ENCODE results near the gene KIF7. TPM values are rescaled to one million over a fixed set of nuclear protein-coding genes. Genes with fewer than 3 reads are reported as not detected.
A peak's percentile ranks its signal among the peaks of the same experiment; 100 is the strongest.

The KIF7 gene, protein sequence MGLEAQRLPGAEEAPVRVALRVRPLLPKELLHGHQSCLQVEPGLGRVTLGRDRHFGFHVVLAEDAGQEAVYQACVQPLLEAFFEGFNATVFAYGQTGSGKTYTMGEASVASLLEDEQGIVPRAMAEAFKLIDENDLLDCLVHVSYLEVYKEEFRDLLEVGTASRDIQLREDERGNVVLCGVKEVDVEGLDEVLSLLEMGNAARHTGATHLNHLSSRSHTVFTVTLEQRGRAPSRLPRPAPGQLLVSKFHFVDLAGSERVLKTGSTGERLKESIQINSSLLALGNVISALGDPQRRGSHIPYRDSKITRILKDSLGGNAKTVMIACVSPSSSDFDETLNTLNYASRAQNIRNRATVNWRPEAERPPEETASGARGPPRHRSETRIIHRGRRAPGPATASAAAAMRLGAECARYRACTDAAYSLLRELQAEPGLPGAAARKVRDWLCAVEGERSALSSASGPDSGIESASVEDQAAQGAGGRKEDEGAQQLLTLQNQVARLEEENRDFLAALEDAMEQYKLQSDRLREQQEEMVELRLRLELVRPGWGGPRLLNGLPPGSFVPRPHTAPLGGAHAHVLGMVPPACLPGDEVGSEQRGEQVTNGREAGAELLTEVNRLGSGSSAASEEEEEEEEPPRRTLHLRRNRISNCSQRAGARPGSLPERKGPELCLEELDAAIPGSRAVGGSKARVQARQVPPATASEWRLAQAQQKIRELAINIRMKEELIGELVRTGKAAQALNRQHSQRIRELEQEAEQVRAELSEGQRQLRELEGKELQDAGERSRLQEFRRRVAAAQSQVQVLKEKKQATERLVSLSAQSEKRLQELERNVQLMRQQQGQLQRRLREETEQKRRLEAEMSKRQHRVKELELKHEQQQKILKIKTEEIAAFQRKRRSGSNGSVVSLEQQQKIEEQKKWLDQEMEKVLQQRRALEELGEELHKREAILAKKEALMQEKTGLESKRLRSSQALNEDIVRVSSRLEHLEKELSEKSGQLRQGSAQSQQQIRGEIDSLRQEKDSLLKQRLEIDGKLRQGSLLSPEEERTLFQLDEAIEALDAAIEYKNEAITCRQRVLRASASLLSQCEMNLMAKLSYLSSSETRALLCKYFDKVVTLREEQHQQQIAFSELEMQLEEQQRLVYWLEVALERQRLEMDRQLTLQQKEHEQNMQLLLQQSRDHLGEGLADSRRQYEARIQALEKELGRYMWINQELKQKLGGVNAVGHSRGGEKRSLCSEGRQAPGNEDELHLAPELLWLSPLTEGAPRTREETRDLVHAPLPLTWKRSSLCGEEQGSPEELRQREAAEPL (N-terminal part only)
- total RNA-seq = 1 to 10 TPM in 2 of 3 donors, under 1 TPM in 1; 0.93 to 3.6 (median 1.6) TPM
- total RNA-seq (2013) = 0.47 TPM

DNA sequence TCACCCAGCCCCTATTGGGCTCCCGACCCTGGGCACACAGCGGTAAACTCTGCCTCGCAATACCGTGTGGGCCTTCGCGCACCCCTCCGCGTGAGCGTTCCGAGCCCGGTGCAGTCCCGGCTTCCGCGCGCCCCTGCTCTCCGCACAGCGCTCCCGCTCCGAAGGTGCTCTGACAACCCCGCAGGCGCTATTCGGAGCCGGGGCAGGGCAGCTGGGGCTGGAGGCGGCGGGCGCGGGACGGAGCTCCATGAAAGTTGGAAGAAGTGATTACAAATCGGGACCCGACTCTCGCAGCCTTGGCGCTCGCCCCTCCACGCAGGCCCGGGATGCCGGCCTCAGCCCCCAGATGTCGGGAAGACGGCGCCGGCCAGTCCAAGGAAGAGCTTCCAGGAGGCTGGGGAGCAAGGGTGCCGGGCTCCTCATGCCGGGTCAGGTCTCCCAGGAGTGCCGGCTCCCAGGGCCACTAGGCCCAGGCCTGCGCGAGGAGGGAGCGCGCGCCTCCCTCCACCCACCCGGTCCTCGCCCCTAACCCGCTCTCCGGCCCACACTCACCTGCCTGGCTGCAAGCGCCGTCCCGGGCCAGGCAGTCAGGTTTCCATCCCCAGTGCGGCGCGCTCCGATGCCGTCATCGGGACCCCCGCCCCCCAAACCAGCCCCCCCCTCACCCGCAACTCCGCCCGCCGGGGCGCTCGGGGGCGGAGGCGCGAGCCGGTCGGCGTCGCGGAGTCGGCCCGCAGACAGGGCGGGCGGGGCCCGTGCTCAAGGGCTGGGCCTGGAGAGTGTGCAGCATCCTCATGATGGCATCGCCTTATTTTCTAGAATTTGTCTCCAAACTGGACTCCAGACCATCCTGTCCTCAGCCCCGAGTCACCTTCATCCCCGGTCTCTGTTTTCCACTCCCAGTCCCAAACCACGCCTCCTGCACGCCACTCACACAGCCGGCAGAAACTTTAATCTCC is at the start of gene KIF7:
Gene KIF7, minus strand, starts transcription at position 621 of the 959 bp plus-strand sequence. CDS start 2,537 bp downstream, outside the sequence.
- peaks cover 11 to 35% of the 10 kb centered on the region in 2 donors for H3K27me3 Mint-ChIP-seq (ENCODE audit: low read depth in 2 of 2)
- no peaks in the 10 kb centered on the region for H3K36me3 Mint-ChIP-seq
- peak in 1 of 2 donors; percentile 15 for DNase-seq
- H3K9me3 ChIP-seq (ENCODE audit: control insufficient read depth, insufficient read depth, low read length) = no peaks in the 10 kb centered on the region
- no peaks in the 10 kb centered on the region for H3K36me3 ChIP-seq (ENCODE audit: control insufficient read depth, insufficient read depth, low read length)
- TF ChIP-seq, protein P1, sequence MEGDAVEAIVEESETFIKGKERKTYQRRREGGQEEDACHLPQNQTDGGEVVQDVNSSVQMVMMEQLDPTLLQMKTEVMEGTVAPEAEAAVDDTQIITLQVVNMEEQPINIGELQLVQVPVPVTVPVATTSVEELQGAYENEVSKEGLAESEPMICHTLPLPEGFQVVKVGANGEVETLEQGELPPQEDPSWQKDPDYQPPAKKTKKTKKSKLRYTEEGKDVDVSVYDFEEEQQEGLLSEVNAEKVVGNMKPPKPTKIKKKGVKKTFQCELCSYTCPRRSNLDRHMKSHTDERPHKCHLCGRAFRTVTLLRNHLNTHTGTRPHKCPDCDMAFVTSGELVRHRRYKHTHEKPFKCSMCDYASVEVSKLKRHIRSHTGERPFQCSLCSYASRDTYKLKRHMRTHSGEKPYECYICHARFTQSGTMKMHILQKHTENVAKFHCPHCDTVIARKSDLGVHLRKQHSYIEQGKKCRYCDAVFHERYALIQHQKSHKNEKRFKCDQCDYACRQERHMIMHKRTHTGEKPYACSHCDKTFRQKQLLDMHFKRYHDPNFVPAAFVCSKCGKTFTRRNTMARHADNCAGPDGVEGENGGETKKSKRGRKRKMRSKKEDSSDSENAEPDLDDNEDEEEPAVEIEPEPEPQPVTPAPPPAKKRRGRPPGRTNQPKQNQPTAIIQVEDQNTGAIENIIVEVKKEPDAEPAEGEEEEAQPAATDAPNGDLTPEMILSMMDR (IDR thresholded peaks at IDR 0.05) = no peak
- H3K27ac Mint-ChIP-seq = no peak within 1 kb of the TSS
- H3K9me3 Mint-ChIP-seq = no peaks in the 10 kb centered on the region
- H3K27me3 ChIP-seq (ENCODE audit: control insufficient read depth, insufficient read depth, low read length) = peaks cover 7% of the 10 kb centered on the region
- peak within 1 kb of the TSS; percentile 87 for H3K4me3 Mint-ChIP-seq
- peak within 1 kb of the TSS; percentile 28 for H3K4me3 ChIP-seq (ENCODE audit: low read length)
- H3K4me1 ChIP-seq (ENCODE audit: control insufficient read depth, insufficient read depth, low read length) = peaks cover 16% of the 10 kb centered on the region
- peak; percentile 66 to 91 (median 91) for ATAC-seq
- H3K27ac ChIP-seq (ENCODE audit: low read length) = no peak within 1 kb of the TSS
- 2% methylated on average over 86 of the region's 87 CpGs for WGBS (ENCODE audit: insufficient coverage)
- peaks cover 6 to 14% of the 10 kb centered on the region in 2 donors for H3K4me1 Mint-ChIP-seq
- intact Hi-C loops (cut with micrococcal nuclease) = no loop called here

DNA sequence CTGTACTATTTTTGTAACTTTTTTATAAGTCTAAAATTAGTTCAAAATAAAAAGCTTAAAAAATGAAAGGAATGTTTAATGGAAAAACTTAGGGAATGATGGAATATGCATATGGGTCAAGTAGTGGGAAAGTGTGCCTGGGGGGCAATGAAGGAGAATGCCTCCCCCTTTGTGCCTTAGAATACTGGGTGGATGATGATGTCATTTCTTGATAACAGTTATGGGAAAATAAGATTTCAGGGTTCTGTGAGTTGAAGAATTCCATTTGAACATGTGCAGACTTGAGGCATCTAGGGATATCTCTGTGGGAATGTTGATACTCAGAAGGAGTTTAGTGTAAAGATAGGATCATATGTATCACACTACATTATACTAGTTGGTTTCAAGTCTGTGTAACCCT is 49.1 kb upstream of the KIF7 start:
- Mint-ChIP-seq H3K36me3 (no peaks in the 10 kb centered on the region), H3K9me3 (no peaks in the 10 kb centered on the region), H3K27ac (no peak overlapping the region), H3K27me3 (ENCODE audit: low read depth in 2 of 2) (peaks cover 7 to 39% of the 10 kb centered on the region in 2 donors), H3K4me3 (no peak overlapping the region), H3K4me1 (no peaks in the 10 kb centered on the region)
- Histone ChIP-seq H3K27me3 (ENCODE audit: control insufficient read depth, insufficient read depth, low read length) (peaks cover 6% of the 10 kb centered on the region), H3K9me3 (ENCODE audit: control insufficient read depth, insufficient read depth, low read length) (no peaks in the 10 kb centered on the region), H3K27ac (ENCODE audit: low read length) (no peak overlapping the region), H3K4me1 (ENCODE audit: control insufficient read depth, insufficient read depth, low read length) (no peaks in the 10 kb centered on the region), H3K36me3 (ENCODE audit: control insufficient read depth, insufficient read depth, low read length) (no peaks in the 10 kb centered on the region), H3K4me3 (ENCODE audit: low read length) (no peak overlapping the region)
- intact Hi-C loops (cut with micrococcal nuclease) = no loop called here
- ATAC-seq (no peak), DNase-seq (no peak)
- TF ChIP-seq, protein P1 (IDR thresholded peaks at IDR 0.05) = no peak

DNA sequence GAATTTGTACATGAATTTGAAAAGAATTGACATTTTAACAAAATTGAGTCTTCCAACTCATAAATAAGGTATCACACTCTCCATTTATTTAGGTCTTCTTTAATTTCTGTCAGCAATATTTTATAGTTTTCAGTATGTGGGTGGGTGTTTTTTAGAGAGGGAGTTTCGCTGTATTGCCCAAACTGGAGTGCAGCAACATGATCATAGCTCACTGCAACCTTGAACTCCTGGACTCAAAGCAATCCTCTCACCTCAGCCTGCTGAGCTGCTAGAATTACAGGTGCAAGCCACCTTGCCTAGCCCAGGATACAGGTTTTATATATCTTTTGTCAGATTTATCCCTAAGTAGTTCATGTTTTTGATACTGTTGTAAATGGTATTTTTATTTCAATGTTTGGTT is 39.9 kb upstream of the KIF7 start:
- no peak overlapping the region for H3K27ac ChIP-seq (ENCODE audit: low read length)
- no peaks in the 10 kb centered on the region for H3K36me3 Mint-ChIP-seq
- H3K27me3 ChIP-seq (ENCODE audit: control insufficient read depth, insufficient read depth, low read length) = peaks cover 2% of the 10 kb centered on the region
- no peak overlapping the region for H3K27ac Mint-ChIP-seq
- no peak overlapping the region for H3K4me3 Mint-ChIP-seq
- WGBS (ENCODE audit: insufficient coverage) = no CpG with 5 or more reads among the region's 1 CpG
- TF ChIP-seq, protein P1 (IDR thresholded peaks at IDR 0.05) = no peak
- ATAC-seq = no peak
- H3K27me3 Mint-ChIP-seq (ENCODE audit: low read depth in 2 of 2) = peaks cover 8 to 18% of the 10 kb centered on the region in 2 donors
- peaks cover 8% of the 10 kb centered on the region in 2 donors for H3K4me1 Mint-ChIP-seq
- no peak overlapping the region for H3K4me3 ChIP-seq (ENCODE audit: low read length)
- no peaks in the 10 kb centered on the region for H3K9me3 ChIP-seq (ENCODE audit: control insufficient read depth, insufficient read depth, low read length)
- peaks cover 8% of the 10 kb centered on the region for H3K4me1 ChIP-seq (ENCODE audit: control insufficient read depth, insufficient read depth, low read length)
- DNase-seq = no peak
- H3K9me3 Mint-ChIP-seq = no peaks in the 10 kb centered on the region
- intact Hi-C loops (cut with micrococcal nuclease) = no loop called here
- no peaks in the 10 kb centered on the region for H3K36me3 ChIP-seq (ENCODE audit: control insufficient read depth, insufficient read depth, low read length)

All from natural killer cell (primary cell).